AG04450 (cell line): ENCODE results near the gene OTOF. TPM values are rescaled to one million over a fixed set of nuclear protein-coding genes. Genes with fewer than 3 reads are reported as not detected.

Experiments
- CTCF ChIA-PET: fragments of 300-600, 350-600 bp; formaldehyde crosslinking; extraction: SDS; loops from one replicate; lab custom pipeline; 2022; ENCODE audit warnings: antibody characterized with exemption, inconsistent platforms; lab: Charles Lee
- POLR2A ChIA-PET: fragments of 350-600 bp; formaldehyde crosslinking; extraction: SDS; loops from one replicate; lab custom pipeline; 2021; ENCODE audit warnings: antibody characterized with exemption, inconsistent platforms; lab: Yijun Ruan, JAX
- DNase-seq: peaks from one replicate; pipeline ENCODE4 v3.0.0-alpha.2; 2011; ENCODE audit warnings: low read depth, low spot score
- H3K27ac ChIP-seq: one replicate; pipeline ENCODE4 v1.5.1; 2012; ENCODE audit warnings: low read depth, low read length, control low read depth
- H3K27me3 ChIP-seq: one replicate; pipeline ENCODE4 v1.6.0; 2012; ENCODE audit warnings: low read length; ENCODE audit not compliant: control insufficient read depth, insufficient read depth
- H3K4me3 ChIP-seq: 2 replicates; pipeline ENCODE4 v1.5.1; 2011; ENCODE audit warnings: mild to moderate bottlenecking, low read depth, low read length, control low read depth
- H3K9me3 ChIP-seq: 2 replicates; pipeline ENCODE4 v1.5.1; 2012; ENCODE audit warnings: low read length; ENCODE audit not compliant: control insufficient read depth, insufficient read depth
- CTCF ChIP-seq: IDR thresholded peaks from 2 replicates; pipeline ENCODE4 v1.5.1; 2011; ENCODE audit warnings: low read depth, low read length, control low read depth, inconsistent platforms
- polyA plus RNA-seq: library from polyadenylated mRNA; depleted of rRNA; stranded (reverse); fragments of >200 nt; gene quantifications from 2 replicates; pipeline ENCODE4 v1.2.3, GENCODE V29; 2011

Gene OTOF
- polyA plus RNA-seq, 1 experiment: not detected

GRCh38 chr2:26455037-26455669 lies 22.8 kb downstream of the OTOF start:
- Histone ChIP-seq H3K27me3 (peaks cover 13% of the 10 kb centered on the region), H3K4me3 (no peak overlapping the region), H3K9me3 (no peaks in the 10 kb centered on the region), H3K27ac (no peak overlapping the region)
- TF ChIP-seq CTCF: no peak
- ChIA-PET CTCF (no interaction called here), POLR2A (no interaction called here)
- no peak for DNase-seq

- POLR2A ChIA-PET: no interaction called here
- peaks cover 10% of the 10 kb centered on the region for H3K27me3 ChIP-seq
Measured at GRCh38 chr2:26454561-26455001, 23.3 kb downstream of the OTOF start.

GRCh38 chr2:26453421-26454329 lies 24.2 kb downstream of the OTOF start:
- Histone ChIP-seq H3K27ac (no peak overlapping the region), H3K27me3 (peaks cover 15% of the 10 kb centered on the region), H3K4me3 (no peak overlapping the region), H3K9me3 (no peaks in the 10 kb centered on the region)
- POLR2A ChIA-PET: no interaction called here
- no peak for DNase-seq
- CTCF ChIA-PET: no interaction called here
- TF ChIP-seq CTCF: no peak

More at GRCh38 chr2:26454561-26455001, 23.3 kb downstream of the OTOF start:
- no peak overlapping the region for H3K27ac ChIP-seq
- H3K4me3 ChIP-seq: no peak overlapping the region
- H3K9me3 ChIP-seq: no peaks in the 10 kb centered on the region
- CTCF ChIA-PET: no interaction called here
- TF ChIP-seq CTCF: no peak
- no peak for DNase-seq

- TF ChIP-seq CTCF: no peak
- POLR2A ChIA-PET: no interaction called here
- Histone ChIP-seq H3K27ac (no peak overlapping the region), H3K27me3 (peaks cover 12% of the 10 kb centered on the region), H3K9me3 (no peaks in the 10 kb centered on the region), H3K4me3 (no peak overlapping the region)
- DNase-seq: no peak
- CTCF ChIA-PET: interaction anchor here (0.7 kb wide), 1 partner anchor 501 kb away, joined by 4 read pairs; no protein-coding TSS in a partner anchor
Measured at GRCh38 chr2:26451700-26452099, 26.2 kb downstream of the OTOF start.
